GM18511 (cell line): ENCODE data around the gene RBMY1A1.
"Not testable (repeated sequence)": the region's sequence is repeated elsewhere in the genome, so short reads cannot be mapped to it uniquely, and the experiment has no call there.

Experiments used
- ATAC-seq: cut with Tn5 transposase; IDR thresholded peaks from one replicate; pipeline ENCODE4 v1.9.1; 2021; ENCODE audit warnings: mild to moderate bottlenecking, moderate library complexity; ENCODE audit not compliant: unreplicated experiment

Gene RBMY1A1

DNA sequence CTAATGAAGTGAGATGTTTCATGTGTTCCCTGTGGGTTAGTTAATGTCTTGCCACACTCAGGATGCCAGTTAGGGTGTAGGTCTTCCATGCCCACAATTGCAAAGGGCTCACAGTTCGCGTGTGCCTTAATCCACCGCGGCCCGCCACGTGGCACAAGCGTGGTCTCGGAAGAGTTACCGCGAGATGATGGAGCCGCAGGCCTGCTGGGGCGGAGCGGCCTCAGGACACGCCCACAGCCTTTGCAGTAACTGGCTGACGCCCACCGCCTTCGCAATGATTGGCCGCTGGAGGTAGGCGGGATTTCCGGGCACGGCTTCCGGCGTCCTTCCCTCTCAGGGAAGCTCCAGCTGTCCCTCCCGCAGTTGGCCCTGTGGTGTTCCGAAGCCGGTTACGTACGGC is at the start of gene RBMY1A1:
Gene RBMY1A1 (plus strand): TSS at position 301 of the 400 bp plus-strand sequence. CDS start 2,013 bp downstream, outside the sequence.
- not testable (repeated sequence) for ATAC-seq

- ATAC-seq, result not testable (repeated sequence)
Measured at GRCh38 chrY:21511038-21511437, 23.6 kb upstream of the RBMY1A1 start, which contains the start of gene RBMY1B. RBMY1B (plus strand) TSS chrY:21511338; CDS start chrY:21513351, 2,013 bp downstream.

GRCh38 chrY:21559316-21559984 is 24.8 kb downstream of the RBMY1A1 start:
- not testable (repeated sequence) for ATAC-seq

GRCh38 chrY:21585449-21585848 is 50.8 kb downstream of the RBMY1A1 start:
- ATAC-seq, result no peak

GRCh38 chrY:21586454-21586853 is 51.8 kb downstream of the RBMY1A1 start:
- ATAC-seq, result not testable (repeated sequence)

- ATAC-seq, result no peak
Measured at GRCh38 chrY:21592059-21592458, 57.4 kb downstream of the RBMY1A1 start.

DNA sequence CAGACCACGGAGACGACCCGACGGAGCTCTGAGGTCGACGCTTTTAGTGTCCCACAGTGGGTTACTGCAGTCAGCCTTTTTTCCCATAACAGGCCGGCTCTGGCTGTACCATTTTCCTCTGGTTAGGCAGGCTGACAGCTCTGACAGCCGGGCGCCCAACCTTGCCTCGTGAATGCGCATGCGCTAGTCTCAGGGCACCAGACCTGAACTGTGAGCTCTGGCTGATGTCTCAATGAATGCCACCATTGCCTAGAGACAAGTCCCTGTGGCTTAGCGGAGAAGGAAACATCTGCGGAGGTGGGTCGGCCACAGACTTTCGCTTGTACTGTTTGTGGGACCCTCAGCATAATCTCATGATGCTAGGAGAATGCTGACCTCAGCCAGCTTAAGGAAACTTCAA is 61.6 kb downstream of the RBMY1A1 start:
- ATAC-seq, result not testable (repeated sequence)
